ENCODE results near the gene USP47. TPM values are rescaled to one million over a fixed set of nuclear protein-coding genes. Genes with fewer than 3 reads are reported as not detected.

The USP47 gene
- total and polyA plus RNA-seq, 2 of the 8 experiments (the other 6 are each of a cell fraction or from before 2014, with no cell fraction given) = 4.2 to 21.3 TPM

GRCh38 chr11:11916981-11917399 lies 75.2 kb downstream of the USP47 start:
- no peak overlapping the region for H3K56ac ChIP-seq (replicated peaks; ENCODE audit: insufficient read length, low read depth, low read length)
- no peak overlapping the region for H3K9ac ChIP-seq (replicated peaks in 1 of 4; ENCODE audit: extremely low read depth in 1 of 4, low read depth in 3 of 4, low read length in 3 of 4)
- DNase-seq (ENCODE audit: low read depth in 1 of 2, low spot score in 2 of 2) = no peak
- H2BK5ac ChIP-seq (ENCODE audit: low read depth, low read length) = no peak overlapping the region
- no peaks in the 10 kb centered on the region; a peak in 1 of 8 replicates for H3K36me3 ChIP-seq (ENCODE audit: control insufficient read depth in 2 of 4, insufficient read depth in 4 of 4, low read length in 3 of 4)
- H3K79me2 ChIP-seq (ENCODE audit: control insufficient read depth in 1 of 2, insufficient read depth in 2 of 2, low read length in 2 of 2) = no peaks in the 10 kb centered on the region
- H3K14ac ChIP-seq (ENCODE audit: insufficient read length) = no peak overlapping the region
- H3K4me2 ChIP-seq (ENCODE audit: insufficient read depth in 1 of 2, low read depth in 2 of 2, low read length in 2 of 2) = no peak overlapping the region
- H3K4me1 ChIP-seq (replicated peaks in 1 of 4; ENCODE audit: control insufficient read depth in 3 of 4, insufficient read depth in 4 of 4, low read length in 3 of 4) = no peaks in the 10 kb centered on the region
- H4K20me1 ChIP-seq (replicated peaks in 1 of 2; ENCODE audit: control insufficient read depth in 1 of 2, insufficient read depth in 2 of 2, low read length in 2 of 2) = no peaks in the 10 kb centered on the region
- H4K91ac ChIP-seq (replicated peaks; ENCODE audit: insufficient read length, low read length) = no peak overlapping the region
- no peaks in the 10 kb centered on the region for H3K9me3 ChIP-seq (ENCODE audit: insufficient read depth in 2 of 2, low read depth in 1 of 2, low read length in 1 of 2)
- H3K4me3 ChIP-seq (ENCODE audit: extremely low read depth in 1 of 4, insufficient read depth in 2 of 4, low read depth in 3 of 4, low read length in 4 of 4) = no peak overlapping the region
- H2BK20ac ChIP-seq (ENCODE audit: low read length) = no peak overlapping the region
- no peaks in the 10 kb centered on the region for H3K23me2 ChIP-seq (ENCODE audit: low read depth, low read length)
- H3K18ac ChIP-seq (ENCODE audit: extremely low read depth, low read length) = no peak overlapping the region
- no peak overlapping the region for H3K27ac ChIP-seq (ENCODE audit: low read depth, low read length)
- H2AK5ac ChIP-seq (ENCODE audit: low read depth, low read length) = no peak overlapping the region
- WGBS, 2 experiments (ENCODE audit: extremely low coverage in 1 of 2, insufficient coverage in 1 of 2, insufficient read length in 1 of 2, insufficient replicate concordance in 2 of 2, low coverage in 1 of 2, low lambda C conversion rate in 2 of 2, missing lambda C conversion rate in 1 of 2) = 92% methylated on average over 1 of the region's 1 CpG; no CpG with 5 or more reads in 1 of the 2 experiments
- H4K5ac ChIP-seq (ENCODE audit: insufficient read length, low read depth, low read length) = no peak overlapping the region
- H2BK120ac ChIP-seq (replicated peaks; ENCODE audit: low read depth, low read length) = no peak overlapping the region
- H4K8ac ChIP-seq (ENCODE audit: extremely low read depth, insufficient read depth, low read length) = no peak overlapping the region
- no peak overlapping the region for H3K23ac ChIP-seq (ENCODE audit: insufficient read length)
- H3K27me3 ChIP-seq (replicated peaks in 1 of 4; ENCODE audit: control insufficient read depth in 3 of 4, extremely low read depth in 1 of 4, insufficient read depth in 3 of 4, low read length in 3 of 4) = no peaks in the 10 kb centered on the region
- ChIA-PET CTCF (ENCODE audit: partially characterized antibody) (interaction anchor here (1.3 kb wide), 1 partner anchor 50 kb away, joined by 3 read pairs; no protein-coding TSS in a partner anchor), POLR2A (ENCODE audit: partially characterized antibody) (no interaction called here)
- H2AFZ ChIP-seq (ENCODE audit: low read length) = no peak overlapping the region
- no peak overlapping the region for H3K4ac ChIP-seq (replicated peaks; ENCODE audit: insufficient read length, low read depth, low read length)
- H3K79me1 ChIP-seq (ENCODE audit: low read depth, low read length) = no peaks in the 10 kb centered on the region
- H2BK15ac ChIP-seq (ENCODE audit: low read length) = no peak overlapping the region
- no peak for FAIRE-seq
- H2BK12ac ChIP-seq (ENCODE audit: low read depth, low read length) = no peak overlapping the region
- TF ChIP-seq SP1 (IDR thresholded peaks at IDR 0.05; ENCODE audit: low read depth, low read length) (no peak), KDM5A (IDR thresholded peaks at IDR 0.05; ENCODE audit: low read length) (no peak), ZNF274 (IDR thresholded peaks at IDR 0.05; ENCODE audit: borderline replicate concordance, extremely low read depth, low read length) (no peak), NRF1 (IDR thresholded peaks at IDR 0.05; ENCODE audit: low read depth, low read length) (no peak), SAP30 (IDR thresholded peaks at IDR 0.05; ENCODE audit: insufficient read depth, insufficient replicate concordance, low read length) (no peak), POLR2A (IDR thresholded peaks at IDR 0.05; ENCODE audit: control extremely low read depth in 1 of 2, low read depth in 2 of 2, low read length in 2 of 2) (no peak), TAF1 (IDR thresholded peaks at IDR 0.05; ENCODE audit: low read depth, low read length) (no peak), SIX5 (IDR thresholded peaks at IDR 0.05; ENCODE audit: low read depth, low read length) (no peak), EP300 (IDR thresholded peaks at IDR 0.05; ENCODE audit: borderline replicate concordance in 1 of 2, low read depth in 2 of 2, low read length in 2 of 2) (no peak), POU5F1 (IDR thresholded peaks at IDR 0.05; ENCODE audit: low read depth, low read length) (no peak), SP4 (IDR thresholded peaks at IDR 0.05; ENCODE audit: low read length) (no peak), SIRT6 (IDR thresholded peaks at IDR 0.05; ENCODE audit: low read length) (no peak), MAFK (IDR thresholded peaks at IDR 0.05; ENCODE audit: low read depth, low read length) (no peak), CREB1 (IDR thresholded peaks at IDR 0.05) (no peak), EGR1 (IDR thresholded peaks at IDR 0.05; ENCODE audit: borderline replicate concordance, low read depth, low read length) (no peak)
- TF ChIP-seq, protein P1, sequence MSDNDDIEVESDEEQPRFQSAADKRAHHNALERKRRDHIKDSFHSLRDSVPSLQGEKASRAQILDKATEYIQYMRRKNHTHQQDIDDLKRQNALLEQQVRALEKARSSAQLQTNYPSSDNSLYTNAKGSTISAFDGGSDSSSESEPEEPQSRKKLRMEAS (IDR thresholded peaks at IDR 0.05) = no peak
